ENCODE results near the gene CRADD. TPM values are rescaled to one million over a fixed set of nuclear protein-coding genes. Genes with fewer than 3 reads are reported as not detected.

The CRADD gene
- total and polyA plus RNA-seq, 2 donors (not counting 3 experiments of a cell fraction or from before 2014, with no cell fraction given), result 11.7 to 14.5 TPM

DNA sequence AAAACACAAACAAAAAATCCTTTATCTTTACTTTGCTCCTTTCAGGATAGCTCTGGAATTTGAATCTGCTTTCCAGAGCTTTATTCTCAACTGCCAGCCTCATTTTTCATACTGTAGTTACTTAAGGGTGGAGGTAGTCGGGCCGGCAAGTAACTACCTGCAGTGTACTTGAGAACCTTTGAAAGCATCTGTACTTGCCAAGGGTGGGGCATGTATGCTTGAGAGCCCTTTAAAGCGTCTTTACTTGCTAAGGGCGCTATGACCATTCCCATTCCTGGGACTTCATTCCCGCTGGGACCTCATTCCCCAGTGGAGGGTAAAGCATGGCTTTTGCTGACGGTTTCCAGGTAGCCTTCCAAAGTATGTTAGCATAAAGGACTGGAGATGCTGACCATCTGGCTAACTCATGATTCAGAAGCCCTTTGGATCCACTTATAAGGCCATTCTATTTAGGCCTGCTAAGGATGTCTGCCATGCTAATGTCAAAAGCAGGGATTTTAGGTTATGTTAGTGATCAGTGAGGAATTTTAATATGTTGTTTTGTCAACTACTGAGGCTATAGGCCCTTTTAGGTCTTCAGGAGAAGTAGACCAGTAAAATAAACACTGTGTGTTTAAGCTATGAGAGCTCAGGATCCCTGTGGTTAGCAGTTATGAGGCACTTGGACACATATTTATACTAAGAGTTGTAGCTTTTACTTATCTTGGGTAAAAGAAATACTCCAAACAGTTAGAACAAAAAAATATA, 74.9 kb downstream of the CRADD start:
- Histone ChIP-seq H2AFZ (ENCODE audit: low read depth, low read length) (no peak overlapping the region), H3K9me3 (replicated peaks; ENCODE audit: control insufficient read depth, insufficient read depth, low read length) (no peaks in the 10 kb centered on the region), H3K4me3 (replicated peaks in 1 of 3; ENCODE audit: insufficient read depth in 1 of 3, low read depth in 1 of 3, low read length in 3 of 3) (no peak overlapping the region), H3K79me2 (ENCODE audit: control insufficient read depth, insufficient read depth, low read length) (no peaks in the 10 kb centered on the region), H3K27me3 (ENCODE audit: control insufficient read depth in 2 of 2, insufficient read depth in 2 of 2, low read length in 2 of 2) (no peaks in the 10 kb centered on the region), H4K20me1 (replicated peaks; ENCODE audit: control insufficient read depth, extremely low read depth, insufficient read depth, low read length) (no peaks in the 10 kb centered on the region), H3K36me3 (ENCODE audit: control insufficient read depth in 2 of 2, extremely low read depth in 1 of 2, insufficient read depth in 2 of 2, low read length in 2 of 2) (no peaks in the 10 kb centered on the region), H3K27ac (ENCODE audit: insufficient read depth, low read depth, low read length) (no peak overlapping the region), H3K9ac (replicated peaks; ENCODE audit: extremely low read depth, insufficient read depth, low read length) (no peak overlapping the region), H3K4me1 (ENCODE audit: control insufficient read depth, extremely low read depth, insufficient read depth, low read length) (peaks cover 4% of the 10 kb centered on the region), H3K4me2 (ENCODE audit: insufficient read depth, low read length) (no peak overlapping the region), H3K9me1 (replicated peaks; ENCODE audit: control insufficient read depth, extremely low read depth, insufficient read depth, low read length) (no peaks in the 10 kb centered on the region)
- dilution Hi-C loops (cut with MboI; ENCODE audit: extremely low pct_ligation_motif_present, low sequenced_read_pairs) (no loop called here), intact Hi-C loops (cut with micrococcal nuclease) (no loop called here)
- ChIA-PET CTCF (interaction anchor here (1.3 kb wide), 1 partner anchor 15 kb away, joined by 4 read pairs; no protein-coding TSS in a partner anchor), POLR2A (no interaction called here)
- no TSS peak for BruUV-seq (replicated peaks)
- FAIRE-seq (peak; percentile 31), DNase-seq (ENCODE audit: low read depth, low spot score) (no peak)
- no peak for TF ChIP-seq POLR2AphosphoS5 (IDR thresholded peaks at IDR 0.05; ENCODE audit: insufficient read depth, low read depth, low read length)
- TF ChIP-seq FOS (IDR thresholded peaks at IDR 0.05; ENCODE audit: borderline replicate concordance, insufficient read depth, low read length), result no peak
- no peak for TF ChIP-seq MYC (IDR thresholded peaks at IDR 0.05; ENCODE audit: low read depth, low read length)
- no peak for TF ChIP-seq EZH2 (IDR thresholded peaks at IDR 0.05; ENCODE audit: borderline replicate concordance, low read depth, low read length, severe bottlenecking)
- TF ChIP-seq GATA2 (IDR thresholded peaks at IDR 0.05; ENCODE audit: insufficient read depth, insufficient read length, low read depth, low read length), result no peak
- TF ChIP-seq POLR2A (IDR thresholded peaks at IDR 0.05; ENCODE audit: low read depth, low read length), result no peak
- TF ChIP-seq, protein P1, sequence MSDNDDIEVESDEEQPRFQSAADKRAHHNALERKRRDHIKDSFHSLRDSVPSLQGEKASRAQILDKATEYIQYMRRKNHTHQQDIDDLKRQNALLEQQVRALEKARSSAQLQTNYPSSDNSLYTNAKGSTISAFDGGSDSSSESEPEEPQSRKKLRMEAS (IDR thresholded peaks at IDR 0.05; ENCODE audit: insufficient read depth, insufficient read length), result no peak
- TF ChIP-seq, protein P2, sequence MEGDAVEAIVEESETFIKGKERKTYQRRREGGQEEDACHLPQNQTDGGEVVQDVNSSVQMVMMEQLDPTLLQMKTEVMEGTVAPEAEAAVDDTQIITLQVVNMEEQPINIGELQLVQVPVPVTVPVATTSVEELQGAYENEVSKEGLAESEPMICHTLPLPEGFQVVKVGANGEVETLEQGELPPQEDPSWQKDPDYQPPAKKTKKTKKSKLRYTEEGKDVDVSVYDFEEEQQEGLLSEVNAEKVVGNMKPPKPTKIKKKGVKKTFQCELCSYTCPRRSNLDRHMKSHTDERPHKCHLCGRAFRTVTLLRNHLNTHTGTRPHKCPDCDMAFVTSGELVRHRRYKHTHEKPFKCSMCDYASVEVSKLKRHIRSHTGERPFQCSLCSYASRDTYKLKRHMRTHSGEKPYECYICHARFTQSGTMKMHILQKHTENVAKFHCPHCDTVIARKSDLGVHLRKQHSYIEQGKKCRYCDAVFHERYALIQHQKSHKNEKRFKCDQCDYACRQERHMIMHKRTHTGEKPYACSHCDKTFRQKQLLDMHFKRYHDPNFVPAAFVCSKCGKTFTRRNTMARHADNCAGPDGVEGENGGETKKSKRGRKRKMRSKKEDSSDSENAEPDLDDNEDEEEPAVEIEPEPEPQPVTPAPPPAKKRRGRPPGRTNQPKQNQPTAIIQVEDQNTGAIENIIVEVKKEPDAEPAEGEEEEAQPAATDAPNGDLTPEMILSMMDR (IDR thresholded peaks at IDR 0.05; ENCODE audit: extremely low read depth in 1 of 2, insufficient read depth in 1 of 2, low read depth in 1 of 2, low read length in 2 of 2), result no peak
- no peak for TF ChIP-seq JUN (IDR thresholded peaks at IDR 0.05; ENCODE audit: borderline replicate concordance, insufficient read depth, insufficient read length, low read depth)
